ENCODE measurements around the gene DHX40.

DNA sequence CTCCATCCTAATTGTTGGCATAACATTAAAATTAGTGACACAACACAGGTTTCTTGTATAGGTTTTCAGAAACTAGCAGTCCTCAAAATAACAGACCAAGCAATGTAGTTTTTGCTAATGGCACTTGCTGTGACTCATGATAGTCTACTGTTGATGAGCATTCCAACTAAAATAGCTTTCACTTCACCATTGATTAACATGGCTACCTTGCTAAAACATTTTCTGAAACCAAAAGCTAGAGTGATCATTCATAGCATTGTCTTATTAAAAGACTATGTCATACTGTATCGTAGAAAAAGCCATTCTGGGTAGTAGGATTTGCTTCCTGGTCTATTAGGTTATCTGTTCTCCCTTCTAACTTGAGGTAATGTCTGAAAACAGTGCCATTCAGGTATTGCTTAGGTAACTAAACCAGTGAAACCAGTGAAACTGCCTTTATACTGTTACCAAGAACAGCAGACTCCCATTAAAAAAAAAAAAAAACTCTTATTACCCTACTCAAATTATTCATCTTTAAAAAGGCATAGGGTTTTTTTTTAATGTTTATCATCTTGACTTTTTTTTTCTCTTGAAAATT lies 51.8 kb downstream of the DHX40 start:
- TF ChIP-seq, protein P1, sequence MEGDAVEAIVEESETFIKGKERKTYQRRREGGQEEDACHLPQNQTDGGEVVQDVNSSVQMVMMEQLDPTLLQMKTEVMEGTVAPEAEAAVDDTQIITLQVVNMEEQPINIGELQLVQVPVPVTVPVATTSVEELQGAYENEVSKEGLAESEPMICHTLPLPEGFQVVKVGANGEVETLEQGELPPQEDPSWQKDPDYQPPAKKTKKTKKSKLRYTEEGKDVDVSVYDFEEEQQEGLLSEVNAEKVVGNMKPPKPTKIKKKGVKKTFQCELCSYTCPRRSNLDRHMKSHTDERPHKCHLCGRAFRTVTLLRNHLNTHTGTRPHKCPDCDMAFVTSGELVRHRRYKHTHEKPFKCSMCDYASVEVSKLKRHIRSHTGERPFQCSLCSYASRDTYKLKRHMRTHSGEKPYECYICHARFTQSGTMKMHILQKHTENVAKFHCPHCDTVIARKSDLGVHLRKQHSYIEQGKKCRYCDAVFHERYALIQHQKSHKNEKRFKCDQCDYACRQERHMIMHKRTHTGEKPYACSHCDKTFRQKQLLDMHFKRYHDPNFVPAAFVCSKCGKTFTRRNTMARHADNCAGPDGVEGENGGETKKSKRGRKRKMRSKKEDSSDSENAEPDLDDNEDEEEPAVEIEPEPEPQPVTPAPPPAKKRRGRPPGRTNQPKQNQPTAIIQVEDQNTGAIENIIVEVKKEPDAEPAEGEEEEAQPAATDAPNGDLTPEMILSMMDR (IDR thresholded peaks at IDR 0.05), result no peak
- TF ChIP-seq POLR2AphosphoS5 (IDR thresholded peaks at IDR 0.05) (no peak), EP300 (IDR thresholded peaks at IDR 0.05) (no peak)
